Measurements from ENCODE around the gene BAG5.
A peak's percentile ranks its signal among the peaks of the same experiment; 100 is the strongest.
"Not testable (repeated sequence)": the region's sequence is repeated elsewhere in the genome, so short reads cannot be mapped to it uniquely, and the experiment has no call there.

BAG5 gene, protein sequence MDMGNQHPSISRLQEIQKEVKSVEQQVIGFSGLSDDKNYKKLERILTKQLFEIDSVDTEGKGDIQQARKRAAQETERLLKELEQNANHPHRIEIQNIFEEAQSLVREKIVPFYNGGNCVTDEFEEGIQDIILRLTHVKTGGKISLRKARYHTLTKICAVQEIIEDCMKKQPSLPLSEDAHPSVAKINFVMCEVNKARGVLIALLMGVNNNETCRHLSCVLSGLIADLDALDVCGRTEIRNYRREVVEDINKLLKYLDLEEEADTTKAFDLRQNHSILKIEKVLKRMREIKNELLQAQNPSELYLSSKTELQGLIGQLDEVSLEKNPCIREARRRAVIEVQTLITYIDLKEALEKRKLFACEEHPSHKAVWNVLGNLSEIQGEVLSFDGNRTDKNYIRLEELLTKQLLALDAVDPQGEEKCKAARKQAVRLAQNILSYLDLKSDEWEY

DNA sequence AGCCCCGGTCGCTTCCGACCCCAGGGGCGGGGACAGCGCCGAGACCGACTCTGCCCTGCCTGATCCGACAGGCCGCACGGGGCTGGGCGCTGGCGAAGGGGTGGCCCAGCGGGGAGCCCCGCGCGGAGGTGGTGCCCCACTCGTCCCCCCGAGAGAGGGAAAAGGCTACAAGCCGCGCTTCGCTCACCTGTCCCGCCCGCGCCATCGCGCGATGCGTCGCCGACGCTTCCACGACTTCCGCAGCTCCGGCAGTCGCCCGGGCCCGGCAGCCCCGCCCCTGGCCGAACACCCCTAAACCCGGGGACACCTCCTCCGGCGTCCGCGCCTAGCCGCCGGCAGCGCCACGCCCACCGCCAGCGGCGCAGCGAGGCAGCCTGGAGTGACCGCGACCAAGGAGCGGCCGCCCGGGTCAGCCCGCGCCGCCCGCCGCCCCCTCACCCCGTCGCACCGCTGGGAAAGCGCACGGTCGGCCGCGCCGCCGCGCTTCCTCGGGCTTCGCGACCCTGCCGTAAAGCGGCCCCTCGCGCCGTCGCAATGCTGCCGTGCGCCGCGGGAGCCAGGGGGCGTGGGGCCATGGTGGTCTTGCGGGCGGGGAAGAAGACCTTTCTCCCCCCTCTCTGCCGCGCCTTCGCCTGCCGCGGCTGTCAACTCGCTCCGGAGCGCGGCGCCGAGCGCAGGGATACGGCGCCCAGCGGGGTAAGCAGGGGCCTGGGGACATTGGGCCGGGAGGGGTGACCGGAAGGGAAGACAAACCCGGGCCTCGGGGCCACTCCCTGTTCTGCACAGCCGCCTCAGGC lies at the start of gene BAG5, which contains the start of gene COA8:
Gene BAG5 (minus strand): TSS at position 229 of the 797 bp plus-strand sequence. CDS start 1,493 bp downstream, outside the sequence.
Gene COA8 (plus strand): TSS at position 532 of the 797 bp plus-strand sequence. CDS start 42 bp downstream, at position 574.
- DNase-seq: peak; percentile 55

DNA sequence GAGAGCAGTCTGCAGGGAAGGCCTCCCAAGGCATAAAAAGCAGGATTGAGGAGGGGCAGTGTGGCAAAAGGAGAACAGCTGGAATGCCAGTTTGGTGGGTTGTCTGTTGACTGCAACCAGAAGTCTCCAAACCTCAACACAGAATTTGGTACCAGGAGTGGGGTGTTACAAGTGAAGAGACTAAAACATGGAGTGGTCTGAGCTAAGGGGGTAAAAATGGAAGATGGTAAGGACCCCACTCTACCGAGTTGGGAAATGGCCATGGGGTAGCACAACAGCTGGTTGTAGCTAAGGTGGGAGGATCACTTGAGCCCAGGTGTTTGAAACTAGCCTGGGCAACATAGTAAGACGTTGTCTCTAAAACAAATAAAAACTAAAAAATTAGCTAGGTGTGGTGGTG lies 48.8 kb upstream of the BAG5 start:
- DNase-seq: no peak

DNA sequence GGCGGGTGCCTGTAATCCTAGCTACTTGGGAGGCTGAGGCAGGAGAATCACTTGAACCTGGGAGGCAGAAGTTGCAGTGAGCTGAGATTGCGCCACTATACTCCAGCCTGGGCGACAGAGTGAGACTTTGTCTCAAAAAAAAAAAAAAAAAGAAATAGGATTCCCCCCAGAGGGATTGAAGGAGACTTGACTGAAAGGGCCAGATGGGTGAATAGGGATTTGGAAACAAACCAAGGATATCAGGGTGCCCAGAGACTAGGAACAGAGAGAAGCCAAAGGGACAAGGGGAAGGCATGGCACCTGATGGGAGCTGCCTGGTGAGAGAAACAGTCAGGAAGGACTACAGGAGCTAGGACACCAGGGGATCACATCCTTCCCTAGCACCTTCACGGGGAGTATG lies 46.6 kb upstream of the BAG5 start:
- not testable (repeated sequence) for DNase-seq

DNA sequence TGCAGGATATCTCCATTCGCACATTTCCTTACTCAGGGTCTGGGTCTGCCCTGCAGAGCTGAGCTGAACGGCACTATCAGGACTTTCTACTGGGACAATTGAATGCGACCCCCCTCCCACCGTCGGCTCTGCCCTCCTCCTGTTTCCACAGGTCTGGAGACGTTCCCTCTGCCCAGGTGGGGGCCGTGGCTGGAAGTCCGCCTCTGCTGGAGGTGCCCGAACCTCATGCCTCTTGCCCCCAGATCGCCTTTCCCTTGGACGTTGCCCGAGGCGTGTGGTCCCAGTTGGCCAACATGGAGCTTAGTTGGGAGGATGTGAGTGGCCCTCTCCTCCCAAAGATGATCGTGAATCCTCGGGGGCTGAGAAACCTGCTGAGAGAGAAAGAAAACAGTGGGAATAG lies 45.4 kb upstream of the BAG5 start:
- DNase-seq: no peak

DNA sequence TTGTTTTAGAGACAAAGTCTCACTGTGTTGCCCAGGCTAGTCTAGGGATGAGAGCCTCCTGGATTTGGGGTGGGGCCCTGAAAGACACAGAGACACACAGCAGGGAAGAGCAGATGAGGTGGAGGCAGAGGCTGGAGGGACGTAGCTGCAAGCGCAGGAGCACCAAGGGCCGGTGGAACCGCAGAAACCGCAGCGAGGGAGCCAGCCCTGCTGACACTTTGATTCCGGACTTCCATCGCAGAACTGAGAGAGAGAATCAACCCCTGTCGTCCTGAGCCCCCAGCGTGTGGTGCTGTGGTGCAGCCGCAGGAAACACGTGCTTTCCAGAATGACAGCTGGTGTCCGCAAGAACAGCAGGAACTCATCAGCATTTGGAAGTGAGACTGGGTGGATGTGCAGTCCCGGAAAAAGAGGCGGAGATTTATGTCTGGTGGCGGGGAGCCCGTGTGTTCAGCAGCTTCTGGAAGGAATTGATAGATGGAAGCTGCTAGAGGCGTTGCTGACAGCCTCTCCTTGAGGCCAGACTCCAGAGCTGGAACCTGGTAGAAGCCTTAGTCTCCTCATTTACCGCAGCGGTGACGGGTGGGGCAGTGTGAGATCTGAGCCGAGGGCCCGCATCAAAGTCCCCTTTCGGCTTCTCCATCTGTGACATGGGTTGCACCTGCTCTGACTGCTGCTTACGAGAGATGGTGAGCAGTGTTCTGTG lies 44.7 kb upstream of the BAG5 start:
- DNase-seq: peak; percentile 67

DNA sequence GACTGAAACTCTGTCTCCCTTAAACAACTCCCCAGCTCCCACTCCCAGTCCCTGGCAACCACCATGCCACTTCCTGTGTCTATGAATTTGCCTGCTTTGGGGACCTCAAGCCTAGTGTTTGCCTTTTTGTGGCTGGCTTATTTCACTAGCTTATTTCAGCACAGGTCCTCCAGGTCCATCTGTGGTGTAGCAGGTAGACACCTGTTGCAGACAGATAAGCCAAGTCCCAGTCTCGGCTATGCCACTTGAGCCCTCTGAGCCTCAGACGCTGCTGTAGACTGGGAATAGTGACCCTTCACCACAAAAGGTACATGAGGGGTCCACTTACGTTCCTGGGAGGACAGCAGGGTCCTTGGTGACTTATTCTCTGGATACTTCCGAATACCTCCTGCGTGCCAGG lies 42.2 kb upstream of the BAG5 start:
- DNase-seq: no peak

DNA sequence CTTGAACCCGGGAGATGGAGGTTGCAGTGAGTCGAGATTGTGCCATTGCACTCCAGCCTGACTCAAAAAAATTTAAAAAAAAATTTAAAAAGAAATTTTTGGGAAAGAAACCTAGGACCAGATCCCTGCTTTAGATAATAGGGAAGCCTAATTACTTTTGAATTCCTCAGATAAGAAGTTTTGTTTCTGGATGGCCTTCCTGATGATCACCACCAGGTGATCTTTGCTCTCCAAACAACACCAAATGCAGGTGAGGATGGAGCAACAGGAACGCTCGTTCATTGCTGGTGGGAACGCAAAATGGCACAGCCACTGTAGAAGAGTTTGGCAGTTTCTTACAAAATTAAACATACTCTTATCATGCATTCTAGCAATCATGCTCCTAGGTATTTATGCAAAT lies 38.0 kb upstream of the BAG5 start:
- no peak for DNase-seq

DNA sequence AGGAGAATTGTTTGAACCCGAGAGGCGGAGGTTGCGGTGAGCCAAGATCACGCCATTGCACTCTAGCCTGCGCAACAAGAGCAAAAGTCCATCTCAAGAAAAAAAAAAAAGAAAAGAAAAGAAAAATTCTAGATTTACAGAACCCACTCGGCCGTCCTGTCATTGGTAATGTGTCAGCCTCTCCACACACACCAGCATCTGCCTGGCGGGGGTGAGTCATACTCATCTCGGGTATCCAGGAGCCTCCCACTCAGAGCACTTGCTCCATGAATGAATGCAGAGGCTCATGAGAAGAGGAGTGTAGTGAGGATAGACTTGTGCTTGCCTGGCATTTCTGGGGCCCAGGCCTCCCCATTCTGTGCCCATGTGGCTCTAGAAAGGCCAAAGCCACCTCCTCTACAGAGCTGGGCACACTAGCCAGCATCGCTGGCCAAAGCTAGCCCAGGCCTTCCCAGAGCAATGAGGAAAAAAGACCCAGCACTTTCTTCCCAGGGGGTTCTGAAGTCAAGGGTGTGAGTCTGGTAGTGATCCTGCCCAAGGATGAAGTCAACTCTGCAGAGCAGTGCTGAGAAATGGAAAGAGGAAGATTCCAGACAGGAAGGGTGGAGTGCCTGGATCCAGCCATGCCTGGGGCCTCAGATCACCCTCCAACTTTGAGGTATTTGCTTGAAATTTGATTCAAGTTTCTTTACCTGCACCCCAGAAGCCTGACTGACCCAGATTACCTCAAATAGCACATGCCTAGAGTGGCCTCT lies 35.3 kb upstream of the BAG5 start:
- DNase-seq: no peak

DNA sequence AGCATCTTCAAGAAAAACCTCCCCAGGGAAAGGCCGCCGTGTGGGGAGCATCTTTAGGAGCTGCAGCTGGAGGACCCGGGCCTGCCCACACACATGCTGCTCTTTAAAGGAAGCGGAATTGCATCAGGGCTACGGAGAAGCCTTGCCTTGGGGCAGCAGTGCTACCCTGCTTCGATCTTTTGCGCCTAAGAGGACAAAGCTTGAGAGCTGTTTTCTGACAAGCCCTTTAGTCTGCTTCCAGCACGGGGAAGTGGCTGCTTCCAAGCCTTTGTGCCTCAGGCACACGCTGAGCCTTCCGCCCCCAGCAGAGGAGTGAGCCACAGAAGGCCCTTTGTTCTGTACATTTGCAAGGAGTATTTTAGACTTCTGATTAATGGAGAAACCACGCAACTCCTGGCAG lies 31.8 kb upstream of the BAG5 start:
- DNase-seq: peak; percentile 45

DNA sequence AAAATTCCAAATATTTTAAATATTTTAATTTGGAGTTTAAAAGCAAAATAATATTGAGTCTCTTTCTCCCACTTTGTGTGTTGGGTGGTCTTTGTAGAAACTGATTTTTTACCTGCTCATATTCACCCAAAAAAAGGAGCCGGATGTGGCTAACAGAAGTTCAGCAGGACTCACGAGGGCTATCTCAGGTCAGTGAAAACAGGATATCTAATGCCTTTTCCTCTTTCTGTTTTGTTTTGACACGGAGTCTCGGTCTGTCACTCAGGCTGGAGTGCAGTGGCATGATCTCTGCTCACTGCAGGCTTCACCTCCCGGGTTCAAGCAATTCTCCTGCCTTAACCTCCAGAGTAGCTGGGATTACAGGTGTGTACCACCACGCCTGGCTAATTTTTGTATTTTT lies 31.1 kb upstream of the BAG5 start:
- DNase-seq: no peak

DNA sequence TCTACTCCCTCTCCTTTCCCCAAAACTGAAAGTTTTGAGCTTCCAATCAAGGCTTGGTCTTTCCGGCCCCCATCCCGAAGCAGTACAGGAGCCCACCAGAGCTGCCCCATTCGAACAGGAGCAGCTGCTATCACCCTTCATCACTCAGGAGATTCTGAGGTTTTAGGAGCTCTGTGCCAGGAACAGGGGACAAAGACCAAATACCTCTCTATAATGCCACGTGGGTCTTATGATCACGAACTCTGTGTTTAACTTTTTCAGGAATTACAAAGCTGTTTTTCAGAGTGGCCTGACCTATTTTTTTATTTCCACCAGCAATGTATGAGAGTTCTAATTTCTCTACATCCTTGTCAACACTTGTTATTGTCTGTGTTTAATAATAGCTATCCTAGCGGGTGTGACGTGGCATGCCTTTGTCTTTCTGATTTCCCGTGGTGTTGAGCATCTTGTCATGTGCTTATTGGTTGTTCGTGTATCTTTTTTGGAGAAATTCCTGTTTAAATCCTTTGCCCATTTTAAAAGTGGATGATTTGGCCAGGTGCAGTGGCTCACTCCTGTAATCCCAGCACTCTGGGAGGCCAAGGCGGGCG lies 22.0 kb upstream of the BAG5 start:
- DNase-seq: no peak

DNA sequence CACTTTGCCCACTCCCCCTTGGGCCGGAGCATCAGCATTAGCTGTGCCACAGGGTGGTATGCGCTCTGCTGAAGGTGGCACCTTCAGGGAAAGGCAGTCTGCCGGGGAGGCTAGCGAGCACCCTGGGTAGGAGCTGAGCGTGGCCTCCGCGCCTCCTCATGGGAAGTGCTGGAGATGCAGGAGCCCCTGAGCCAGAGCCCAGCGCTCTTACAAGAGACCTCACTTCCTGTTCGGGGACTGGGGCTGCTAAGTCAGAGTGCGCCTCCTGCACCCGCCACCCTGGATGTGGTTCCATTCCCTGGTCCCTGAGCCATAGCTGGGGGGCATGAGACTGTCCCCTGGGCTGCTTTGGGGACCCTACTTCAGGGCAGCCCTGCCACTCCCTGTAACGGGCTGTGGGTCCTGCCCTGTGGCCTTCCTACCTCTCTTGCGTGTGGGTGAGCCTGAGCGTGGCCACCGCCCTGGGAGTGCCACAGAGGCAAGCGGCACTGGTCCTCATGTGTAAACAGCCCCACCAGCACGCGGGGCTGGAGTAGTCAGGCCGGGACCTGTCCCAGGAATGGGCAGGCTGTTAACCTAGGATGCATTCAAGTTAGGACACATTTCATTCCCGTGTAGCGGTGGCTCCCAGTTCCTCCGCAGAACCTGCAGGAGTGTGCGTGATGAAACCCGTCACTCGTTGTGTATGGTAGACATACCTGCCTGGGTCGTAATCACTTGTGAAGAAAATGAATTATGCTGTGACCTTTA lies 19.7 kb upstream of the BAG5 start:
- no peak for DNase-seq

DNA sequence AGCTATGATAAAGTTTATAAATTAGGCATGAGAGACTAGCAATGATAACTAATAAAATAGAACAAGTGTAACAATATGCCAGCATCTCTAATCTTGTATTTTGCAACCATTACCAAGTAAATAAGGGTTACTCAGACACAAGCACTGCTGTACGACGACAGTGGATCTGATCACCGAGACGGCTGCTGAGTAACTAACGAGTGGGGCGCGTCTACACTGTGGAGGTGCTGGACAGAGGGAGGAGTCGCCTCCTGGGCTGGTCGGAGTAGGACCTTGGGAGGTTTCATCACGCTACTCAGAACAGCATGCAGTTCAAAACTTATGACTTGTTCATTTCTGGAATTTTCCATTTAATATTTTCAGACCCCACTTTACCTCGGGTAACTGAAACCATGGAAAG lies 18.7 kb upstream of the BAG5 start:
- no peak for DNase-seq

DNA sequence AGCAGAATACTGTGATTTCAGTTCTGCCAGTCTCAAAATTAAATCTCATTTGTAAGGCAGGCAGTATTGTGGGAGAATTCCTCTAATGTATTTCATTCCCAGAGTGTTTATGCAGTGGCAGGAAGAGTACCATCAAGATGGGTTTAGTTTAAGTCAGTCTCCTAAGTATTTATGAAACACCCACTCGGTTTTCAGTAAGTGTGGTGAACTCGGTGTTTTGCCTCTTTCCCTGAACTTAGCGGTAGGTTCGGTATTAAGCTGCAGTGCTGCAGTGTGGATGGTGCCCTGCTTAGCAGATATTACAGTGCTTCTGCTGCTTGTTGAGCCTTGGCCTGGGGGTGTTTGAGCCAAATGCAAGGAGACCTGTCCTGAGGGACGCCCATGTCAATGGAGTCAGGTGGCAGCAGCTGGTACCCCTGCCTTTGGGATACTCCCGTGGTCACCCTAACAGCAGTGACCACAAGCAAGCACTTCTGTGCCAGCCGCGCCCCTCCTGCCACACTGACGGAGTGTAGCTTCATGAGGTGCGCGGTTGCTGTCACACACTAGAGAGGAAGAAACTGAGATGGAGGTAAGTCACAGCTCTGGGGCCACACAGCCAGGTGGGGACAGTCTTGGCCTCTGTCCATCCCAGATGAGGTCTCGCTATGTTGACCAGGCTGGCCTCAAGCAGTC lies 16.1 kb upstream of the BAG5 start:
- DNase-seq: no peak

DNA sequence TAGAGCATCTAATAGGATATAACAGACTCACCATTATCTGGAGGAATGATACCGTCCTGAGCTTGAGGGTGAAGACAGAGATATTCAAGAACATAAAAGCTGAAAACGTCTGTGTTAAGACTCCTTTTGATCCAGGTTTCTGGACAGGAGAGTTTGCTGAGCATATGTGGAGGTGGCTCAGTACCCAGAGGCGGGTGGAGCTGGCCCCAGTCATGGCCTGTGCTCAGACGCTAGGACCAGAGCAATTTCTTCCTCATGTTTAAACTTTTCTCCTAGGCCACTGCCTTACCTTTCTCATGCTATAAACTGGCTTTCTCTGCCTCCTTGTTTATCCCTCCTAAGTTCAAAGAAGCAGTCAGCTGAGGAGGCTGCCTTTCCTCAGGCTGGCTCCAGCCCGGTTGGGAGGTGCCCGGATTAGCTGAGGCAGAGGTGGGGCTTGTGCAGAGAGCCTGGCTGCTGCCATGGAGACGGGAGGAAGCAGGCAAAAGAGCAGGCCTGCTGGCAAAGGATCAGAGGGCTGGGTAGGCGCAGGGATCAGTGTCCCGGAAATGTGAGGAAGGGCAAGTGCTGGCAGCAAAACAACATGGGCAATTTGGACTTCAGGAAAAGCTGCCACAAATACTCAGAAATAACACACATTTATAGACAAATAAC lies 14.0 kb upstream of the BAG5 start:
- peak; percentile 85 for DNase-seq

DNA sequence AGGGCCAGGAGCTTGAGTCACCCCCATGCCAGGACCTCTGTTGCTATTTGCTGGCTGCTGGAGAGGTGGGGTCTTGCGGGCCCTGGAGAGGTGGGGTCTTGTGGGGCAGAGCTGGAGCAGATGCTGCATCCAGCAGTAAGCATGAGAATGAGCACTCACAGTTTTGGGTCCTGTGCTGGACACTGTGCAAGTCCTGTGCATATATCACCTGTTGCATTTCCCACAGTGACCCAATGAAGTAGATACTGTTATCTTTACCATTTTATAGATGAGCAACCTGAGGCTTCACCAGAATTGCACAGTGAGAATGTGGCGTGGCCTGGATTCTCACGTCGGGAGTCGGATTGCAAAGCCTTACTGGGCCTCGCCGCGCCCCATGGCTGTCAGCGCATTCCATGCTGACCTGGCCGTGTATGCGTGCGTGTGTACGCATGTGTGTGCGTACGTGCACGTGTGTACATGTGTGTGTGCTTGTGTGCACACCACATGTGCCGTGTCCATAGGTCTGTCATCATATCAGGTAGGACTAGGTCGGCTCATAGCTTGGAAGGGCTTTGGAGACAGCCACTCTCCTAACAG lies 12.3 kb upstream of the BAG5 start:
- DNase-seq: no peak

DNA sequence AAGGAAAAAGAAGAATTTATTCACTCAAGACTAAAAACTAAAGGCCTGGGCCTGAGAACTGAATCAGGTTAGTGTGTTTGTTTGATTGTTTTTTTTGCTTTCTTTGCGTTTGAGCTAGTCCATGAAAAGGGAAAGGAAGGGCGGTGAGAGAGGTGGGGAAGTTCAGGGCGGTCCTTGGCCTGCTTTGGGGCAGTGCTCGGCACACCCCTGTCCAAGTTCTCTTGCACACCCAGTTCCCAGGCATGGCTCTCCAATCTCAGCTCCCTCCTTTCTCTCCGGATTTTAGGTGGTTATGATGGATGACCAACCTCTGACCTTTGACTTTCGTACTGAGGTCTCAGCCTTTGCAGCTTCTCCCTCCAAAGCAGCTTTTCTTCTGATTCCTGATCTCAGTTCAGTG lies 11.6 kb upstream of the BAG5 start:
- DNase-seq: no peak

DNA sequence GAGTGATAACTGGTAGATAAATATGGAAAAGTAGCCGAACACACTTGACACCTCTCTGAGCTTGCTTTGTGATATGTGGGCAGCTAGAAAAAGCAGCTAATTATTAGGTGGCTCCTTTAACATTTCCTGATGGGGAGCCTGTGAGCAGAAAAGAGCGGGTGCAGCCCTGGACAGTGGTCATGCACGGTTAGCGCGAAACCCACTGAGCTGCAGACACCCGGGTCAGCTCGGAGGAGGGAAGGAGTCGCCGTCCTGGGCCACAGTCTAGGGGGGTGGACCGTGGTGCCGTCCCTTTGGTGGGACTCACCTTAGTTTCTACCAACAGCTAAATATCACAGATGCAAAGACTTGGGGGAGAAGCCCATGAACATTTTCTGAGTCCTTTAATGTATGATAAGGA lies 7.0 kb upstream of the BAG5 start:
- no peak for DNase-seq

DNA sequence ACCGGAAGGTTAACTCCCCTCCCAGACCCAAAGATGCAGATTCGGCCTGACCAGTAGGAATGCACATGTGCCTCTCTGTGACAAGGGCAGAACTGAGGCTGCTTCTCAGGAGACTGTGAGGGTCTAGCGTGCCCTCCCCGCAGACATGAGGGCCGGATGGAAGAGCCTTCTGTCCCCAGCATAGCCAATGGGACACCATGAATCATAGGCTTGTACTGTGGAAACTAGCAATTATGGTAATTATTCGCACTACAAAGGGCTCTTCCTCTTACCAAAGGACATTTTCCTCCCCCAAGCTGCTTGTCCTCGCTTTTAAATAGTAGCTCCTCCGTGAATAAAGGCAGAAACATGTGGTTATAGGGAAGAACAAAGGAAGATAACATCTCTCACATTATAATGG lies 6.5 kb upstream of the BAG5 start:
- peak; percentile 97 for DNase-seq

Data from NCI-H2227 treated with DMSO at 0.1 percent for 48 hours (cell line).